K562 (cell line): ENCODE results near the gene EIF2AK3. TPM values are rescaled to one million over a fixed set of nuclear protein-coding genes. Genes with fewer than 3 reads are reported as not detected.

Experiments
- ATAC-seq: fragments of 200-7000 bp; cut with Tn5 transposase; 3 replicates; pipeline ENCODE4 v1.9.1; 2020; ENCODE audit warnings: moderate library complexity
- BruUV-seq: library from RNA; stranded (reverse); fragments of 400-500 nt; replicated peaks from 2 replicates; lab custom pipeline; 2021; lab: Mats Ljungman, UMichigan
- CTCF ChIA-PET: fragments of 300-600 bp; formaldehyde crosslinking; extraction: SDS; loops from one replicate; lab custom pipeline; 2021; ENCODE audit warnings: low intra/inter-chr PET ratio; lab: Yijun Ruan, JAX
- POLR2A ChIA-PET: fragments of 300-600, 350-650 bp; sonication (Branson Sonifier 250); formaldehyde crosslinking; extraction: SDS; loops from one replicate; lab custom pipeline; 2021; ENCODE audit warnings: antibody characterized with exemption, inconsistent platforms; lab: Yijun Ruan, JAX
- DNase-seq, 4 experiments: peaks; one replicate each; pipeline versions ENCODE4 v3.0.0 to v3.0.0-alpha.2; 2011 to 2018; ENCODE audit warnings: low spot score in 3 of 4, mixed read lengths in 3 of 4; ENCODE audit errors: extremely low read depth in 1 of 4
- FAIRE-seq: peaks from 2 replicates; lab custom pipeline; 2011; peaks lifted over from hg19 to GRCh38; lab: Jason Lieb, UNC
- H2AFZ ChIP-seq: 2 replicates; pipeline ENCODE4 v1.6.0; 2011; ENCODE audit warnings: low read depth, low read length, control low read depth, inconsistent platforms
- H3K27ac ChIP-seq: fragments of 200-600 bp; 3 replicates; pipeline ENCODE4 v1.8.0; 2011; ENCODE audit warnings: low read depth, mild to moderate bottlenecking, control low read depth, inconsistent platforms, low read length, moderate library complexity, mixed read lengths; ENCODE audit errors: extremely low read depth
- H3K27me3 ChIP-seq, 2 experiments: fragments of 300-600 bp in 1 of 2; 2 replicates in 1 of 2; 3 replicates in 1 of 2; pipeline versions ENCODE4 v1.6.0 to v1.8.0; 2011; ENCODE audit warnings: inconsistent platforms in 2 of 2, low read length in 2 of 2, mild to moderate bottlenecking in 1 of 2, mixed read lengths in 1 of 2, moderate library complexity in 1 of 2; ENCODE audit not compliant: control insufficient read depth in 2 of 2, insufficient read depth in 2 of 2
- H3K36me3 ChIP-seq: fragments of 300-600 bp; 3 replicates; pipeline ENCODE4 v1.8.0; 2011; ENCODE audit warnings: mild to moderate bottlenecking, low read length, inconsistent platforms; ENCODE audit not compliant: control insufficient read depth, insufficient read depth
- H3K4me1 ChIP-seq, 2 experiments: fragments of 200-600 bp in 1 of 2; replicated peaks in 1 of 2; 2 replicates in 1 of 2; 3 replicates in 1 of 2; pipeline versions ENCODE4 v1.5.1 to v1.8.0; 2011; ENCODE audit warnings: inconsistent platforms in 2 of 2, low read length in 2 of 2, mild to moderate bottlenecking in 1 of 2, mixed read lengths in 1 of 2, moderate library complexity in 1 of 2; ENCODE audit not compliant: control insufficient read depth in 2 of 2, insufficient read depth in 2 of 2
- H3K4me2 ChIP-seq: 2 replicates; pipeline ENCODE4 v1.6.1; 2011; ENCODE audit warnings: low read length, control low read depth, inconsistent platforms, mixed read lengths; ENCODE audit not compliant: insufficient read depth
- H3K4me3 ChIP-seq: fragments of 200-600 bp; sonication (generic), shearing (Covaris generic); 2 replicates; pipeline ENCODE4 v1.5.1; 2016; ENCODE audit warnings: control low read depth, inconsistent platforms
- H3K79me2 ChIP-seq: fragments of 200-600 bp; 3 replicates; pipeline ENCODE4 v1.8.0; 2011; ENCODE audit warnings: low read length, inconsistent platforms; ENCODE audit not compliant: control insufficient read depth, insufficient read depth
- H3K9ac ChIP-seq, 2 experiments: 2 replicates each; pipeline versions ENCODE4 v1.6.0 to v1.6.1; 2011; ENCODE audit warnings: low read depth in 2 of 2, low read length in 2 of 2, control low read depth in 1 of 2, inconsistent platforms in 1 of 2, mild to moderate bottlenecking in 1 of 2, mixed read lengths in 1 of 2; ENCODE audit not compliant: insufficient read depth in 1 of 2
- H3K9me1 ChIP-seq: one replicate; pipeline ENCODE4 v1.6.0; 2011; ENCODE audit warnings: inconsistent platforms, mild to moderate bottlenecking, low read length, moderate library complexity; ENCODE audit not compliant: control insufficient read depth, insufficient read depth
- H3K9me3 ChIP-seq: replicated peaks from 2 replicates; pipeline ENCODE4 v1.5.1; 2011; ENCODE audit warnings: low read depth, low read length, inconsistent platforms; ENCODE audit not compliant: control insufficient read depth, insufficient read depth
- H4K20me1 ChIP-seq: replicated peaks from 2 replicates; pipeline ENCODE4 v1.6.1; 2011; ENCODE audit warnings: low read length, inconsistent platforms, mixed read lengths; ENCODE audit not compliant: control insufficient read depth, insufficient read depth
- POLR2H ChIP-seq: IDR thresholded peaks from 2 replicates; pipeline ENCODE4 v1.6.1; 2016; ENCODE audit warnings: missing genetic modification characterization, low read depth, mild to moderate bottlenecking, control low read depth, missing compliant biosample characterization, moderate library complexity
- SETDB1 ChIP-seq: IDR thresholded peaks from one replicate; pipeline ENCODE4 v1.6.1; 2012; ENCODE audit warnings: low read length, control low read depth, inconsistent platforms
- TAF7 ChIP-seq: fragments of 450-650 bp; IDR thresholded peaks from 2 replicates; pipeline ENCODE4 v1.6.1; 2016; ENCODE audit warnings: missing genetic modification characterization, missing compliant biosample characterization
- TGIF2 ChIP-seq: sonication (generic); formaldehyde crosslinking; IDR thresholded peaks from 2 replicates; pipeline ENCODE4 v1.8.1; 2022; ENCODE audit warnings: mild to moderate bottlenecking, missing genetic modification reagents, moderate library complexity
- ZFPM2 ChIP-seq: fragments of 250-450 bp; sonication (Bioruptor Pico); IDR thresholded peaks from 2 replicates; pipeline ENCODE4 v1.5.1; 2022; ENCODE audit warnings: mild to moderate bottlenecking
- WGBS: fragments of 100-300 bp; shearing (Covaris generic); methylation state at CpG from one replicate; pipeline ENCODE4 v1.1.6; 2016; ENCODE audit warnings: low coverage, mixed read lengths; ENCODE audit not compliant: insufficient coverage; ENCODE audit errors: missing lambda C conversion rate; 5-methylcytosine and 5-hydroxymethylcytosine counted together
- in situ Hi-C: fragments of 300-500 bp; cut with MboI; formaldehyde crosslinking; loops from 4 replicates; pipeline ENCODE4 v1.15.0; 2018; ENCODE audit warnings: inconsistent platforms, mixed read lengths
- intact Hi-C: fragments of 100-400 bp; cut with micrococcal nuclease; formaldehyde crosslinking; loops from 2 replicates; pipeline ENCODE4 v1.14.2; 2022
- polyA plus RNA-seq, 8 experiments: library from polyadenylated mRNA; depleted of rRNA in 4 of 8; stranded (reverse) in 5 of 8; unstranded in 3 of 8; fragments of >200 nt; fragmentation: Nextera tagmentation in 2 of 8; fragmentation: Illumina TruSeq in 1 of 8; extraction: Ambion mirVana in 2 of 8; extraction: Trizol in 1 of 8; gene quantifications; 2 replicates each; pipeline versions ENCODE4 v1.2.1 to v1.2.3, GENCODE V29; 2011 to 2014; ENCODE audit warnings: inconsistent platforms in 1 of 8, missing spikeins in 1 of 8
- total RNA-seq, 7 experiments: library from RNA; depleted of rRNA in 6 of 7; stranded (reverse); fragments of >200 nt in 6 of 7; fragmentation: Illumina TruSeq in 2 of 7; extraction: Trizol in 2 of 7; gene quantifications; 2 replicates each; pipeline versions ENCODE4 v1.2.1 to v1.2.3, GENCODE V29; 2011 to 2021; ENCODE audit warnings: low replicate concordance in 1 of 7
- TF ChIP-seq, protein P1 (sequence below): fragments of 250-450 bp; sonication (Bioruptor Pico); IDR thresholded peaks from 2 replicates; pipeline ENCODE4 v1.8.0; 2021; ENCODE audit warnings: moderate library complexity, mild to moderate bottlenecking, inconsistent platforms

EIF2AK3 gene
- total and polyA plus RNA-seq, 9 of the 15 experiments (the other 6 are each of a cell fraction or from before 2014, with no cell fraction given) = 1.7 to 11.6 (median 7.4) TPM

DNA sequence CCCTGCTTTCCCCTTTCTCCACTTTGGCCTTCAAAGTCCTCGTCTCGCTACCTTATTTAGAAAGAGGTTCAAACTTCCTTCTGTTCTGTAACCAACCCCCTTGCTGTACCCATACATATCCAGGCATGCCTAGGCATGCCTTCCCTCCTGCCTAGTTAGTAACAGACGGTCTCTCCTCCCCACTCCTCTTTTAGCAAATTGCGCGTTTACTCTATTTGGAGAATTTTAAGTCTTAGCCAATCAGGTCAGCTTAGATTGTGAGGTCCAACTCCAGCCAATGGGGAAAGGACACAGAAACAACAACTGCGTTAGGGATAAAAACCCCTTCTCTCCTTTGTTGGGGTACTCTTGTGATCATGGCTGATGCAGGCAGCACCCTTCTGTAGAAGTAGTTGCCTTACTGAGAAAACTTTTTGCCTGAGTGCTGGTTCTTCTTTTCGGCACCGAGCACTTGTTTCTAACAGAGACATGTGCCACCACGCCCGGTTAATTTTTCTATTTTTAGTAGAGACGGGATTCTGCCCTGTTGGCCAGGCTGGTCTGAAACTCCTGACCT lies 88.8 kb downstream of the EIF2AK3 start:
- no peak overlapping the region for H3K4me3 ChIP-seq
- ChIA-PET POLR2A (no interaction called here), CTCF (no interaction called here)
- peak overlapping the region; percentile 86 for H2AFZ ChIP-seq
- intact Hi-C loops (no loop called here), in situ Hi-C loops (no loop called here)
- ATAC-seq (peak; percentile 58), FAIRE-seq (no peak), DNase-seq (peak in 2 of 4 experiments; percentile 6 to 22)
- peak overlapping the region; percentile 60; the same call in 1 of the 2 replicates for H3K4me2 ChIP-seq
- H3K27ac ChIP-seq = no peak overlapping the region
- H3K4me1 ChIP-seq = no peaks in the 10 kb centered on the region; a peak in 2 of 5 replicates
- no peaks in the 10 kb centered on the region; the same call in 1 of the 2 replicates for H3K9me3 ChIP-seq
- peaks cover 5 to 14% of the 10 kb centered on the region in 2 experiments; a peak in 4 of 5 replicates for H3K27me3 ChIP-seq
- H4K20me1 ChIP-seq = no peaks in the 10 kb centered on the region
- TF ChIP-seq POLR2H (tag) (peak; percentile 37; the same call in 1 of the 2 replicates), TGIF2 (CRISPR knock-in tag) (no peak), ZFPM2 (CRISPR knock-in tag) (no peak), SETDB1 (no peak), TAF7 (tag) (no peak)
- TF ChIP-seq, protein P1, sequence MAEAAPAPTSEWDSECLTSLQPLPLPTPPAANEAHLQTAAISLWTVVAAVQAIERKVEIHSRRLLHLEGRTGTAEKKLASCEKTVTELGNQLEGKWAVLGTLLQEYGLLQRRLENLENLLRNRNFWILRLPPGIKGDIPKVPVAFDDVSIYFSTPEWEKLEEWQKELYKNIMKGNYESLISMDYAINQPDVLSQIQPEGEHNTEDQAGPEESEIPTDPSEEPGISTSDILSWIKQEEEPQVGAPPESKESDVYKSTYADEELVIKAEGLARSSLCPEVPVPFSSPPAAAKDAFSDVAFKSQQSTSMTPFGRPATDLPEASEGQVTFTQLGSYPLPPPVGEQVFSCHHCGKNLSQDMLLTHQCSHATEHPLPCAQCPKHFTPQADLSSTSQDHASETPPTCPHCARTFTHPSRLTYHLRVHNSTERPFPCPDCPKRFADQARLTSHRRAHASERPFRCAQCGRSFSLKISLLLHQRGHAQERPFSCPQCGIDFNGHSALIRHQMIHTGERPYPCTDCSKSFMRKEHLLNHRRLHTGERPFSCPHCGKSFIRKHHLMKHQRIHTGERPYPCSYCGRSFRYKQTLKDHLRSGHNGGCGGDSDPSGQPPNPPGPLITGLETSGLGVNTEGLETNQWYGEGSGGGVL (CRISPR knock-in tag) = no peak
- no peak overlapping the region for H3K9ac ChIP-seq
- BruUV-seq = no TSS peak
- H3K9me1 ChIP-seq = no peaks in the 10 kb centered on the region
- WGBS = 16% methylated on average over 11 of the region's 11 CpGs
- no peaks in the 10 kb centered on the region for H3K36me3 ChIP-seq
- H3K79me2 ChIP-seq = no peaks in the 10 kb centered on the region
